ENCODE results near the gene ULK4. TPM values are rescaled to one million over a fixed set of nuclear protein-coding genes. Genes with fewer than 3 reads are reported as not detected.

The ULK4 gene
- total and polyA plus RNA-seq, 2 of the 8 experiments (the other 6 are each of a cell fraction or from before 2014, with no cell fraction given): 3.0 to 10.8 TPM

DNA sequence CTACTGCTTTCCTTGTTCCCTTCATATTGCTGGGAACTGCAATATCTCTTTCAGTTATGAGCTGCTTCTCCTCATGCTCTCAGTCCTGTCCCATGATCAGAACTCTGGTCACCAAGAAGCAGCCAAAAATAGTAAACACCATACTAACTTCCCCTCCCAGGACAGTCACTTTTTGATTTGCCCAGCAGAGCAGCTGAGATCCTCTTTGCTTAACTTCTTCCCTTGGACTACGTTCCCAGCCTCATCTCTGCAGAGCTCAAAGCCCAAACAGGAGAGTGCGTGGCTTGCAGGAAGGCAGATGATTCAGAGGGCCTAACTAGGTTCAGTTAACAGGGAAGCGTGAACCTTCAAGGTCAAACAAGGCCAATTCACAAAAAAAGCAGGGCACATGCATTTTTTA is 609.4 kb downstream of the ULK4 start (continued):
- TF ChIP-seq CHD7 (IDR thresholded peaks at IDR 0.05; ENCODE audit: insufficient replicate concordance, low read length): no peak
- TF ChIP-seq TBP (IDR thresholded peaks at IDR 0.05; ENCODE audit: low read depth, low read length): no peak
- no peak for TF ChIP-seq POLR2AphosphoS5 (IDR thresholded peaks at IDR 0.05; ENCODE audit: low read depth, low read length)

All from H1 (cell line).